ENCODE results near the gene ZNF805.

The ZNF805 gene

GRCh38 chr19:57292547-57292946 is 52.1 kb downstream of the ZNF805 start:
- no peak for DNase-seq (ENCODE audit: extremely low read depth, low read depth)
- H3K4me3 ChIP-seq (replicated peaks; ENCODE audit: low read depth, low read length), result no peak overlapping the region
- TF ChIP-seq CTCF (IDR thresholded peaks at IDR 0.05; ENCODE audit: low read depth, low read length, missing control alignments), result no peak

- no peak overlapping the region for H3K4me3 ChIP-seq (replicated peaks; ENCODE audit: low read depth, low read length)
- no peak for TF ChIP-seq CTCF (IDR thresholded peaks at IDR 0.05; ENCODE audit: low read depth, low read length, missing control alignments)
- no peak for DNase-seq (ENCODE audit: extremely low read depth, low read depth)
Observed at GRCh38 chr19:57293719-57294118, 53.3 kb downstream of the ZNF805 start.

- TF ChIP-seq CTCF (IDR thresholded peaks at IDR 0.05; ENCODE audit: low read depth, low read length, missing control alignments), result no peak
- no peak overlapping the region for H3K4me3 ChIP-seq (replicated peaks; ENCODE audit: low read depth, low read length)
- DNase-seq (ENCODE audit: extremely low read depth, low read depth), result peak; percentile 47
Observed at GRCh38 chr19:57302020-57302465, 61.6 kb downstream of the ZNF805 start.

GRCh38 chr19:57302727-57303401 is 62.4 kb downstream of the ZNF805 start:
- H3K4me3 ChIP-seq (replicated peaks; ENCODE audit: low read depth, low read length), result no peak overlapping the region
- TF ChIP-seq CTCF (IDR thresholded peaks at IDR 0.05; ENCODE audit: low read depth, low read length, missing control alignments), result no peak
- DNase-seq (ENCODE audit: extremely low read depth, low read depth), result no peak
